Stimulated activated CD4-positive, alpha-beta T cell treated with anti-CD3 and anti-CD28 coated beads, Interleukin-4, amount 100 ng/mL, for 24 hours (primary cell): ENCODE results near the gene WDR74.
"Not testable (repeated sequence)": the region's sequence is repeated elsewhere in the genome, so short reads cannot be mapped to it uniquely, and the experiment has no call there.

Experiments used
- DNase-seq: peaks from one replicate; pipeline ENCODE4 v3.0.0-alpha.2; 2020

Gene WDR74

DNA sequence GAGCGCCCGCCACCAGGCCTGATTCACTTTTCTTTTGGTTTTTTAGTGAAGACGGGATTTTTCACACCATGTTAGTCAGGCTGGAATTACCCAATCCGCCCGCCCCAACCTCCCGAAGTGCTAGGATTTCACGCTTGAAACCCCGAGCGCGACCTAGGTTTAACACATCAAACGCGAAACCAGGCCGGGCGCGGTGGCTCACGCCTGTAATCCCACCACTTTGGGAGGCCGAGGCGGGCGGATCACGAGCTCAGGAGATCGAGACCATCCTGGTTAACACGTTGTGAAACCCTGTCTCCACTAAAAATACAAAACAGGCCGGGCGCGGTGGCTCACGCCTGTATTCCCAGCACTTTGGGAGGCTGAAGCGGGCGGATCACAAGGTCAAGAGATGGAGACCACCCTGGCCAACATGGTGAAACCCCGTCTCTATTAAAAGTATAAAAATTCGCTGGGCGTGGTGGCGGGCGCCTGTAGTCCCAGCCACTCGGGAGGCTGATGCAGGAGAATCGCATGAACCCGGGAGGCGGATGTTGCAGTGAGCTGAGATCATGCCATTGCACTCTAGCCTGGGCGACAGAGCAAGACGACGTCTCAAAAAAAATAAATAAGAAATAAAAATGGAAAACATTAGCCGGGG lies 1.5 kb upstream of the WDR74 start:
- DNase-seq, result peak; percentile 92

GRCh38 chr11:62835336-62835735 lies 4.1 kb downstream of the WDR74 start:
- DNase-seq, result no peak

- no peak for DNase-seq
These were observed 6.8 kb downstream of the WDR74 start, which contains the start of gene TEX54 for GRCh38 chr11:62832336-62833234. TSS of gene TEX54 (minus strand) at chr11:62832841.

GRCh38 chr11:62831520-62832335 lies 7.7 kb downstream of the WDR74 start, which contains the start of gene STX5:
TSS of gene STX5 (minus strand) at chr11:62832051. CDS start at chr11:62831243, 808 bp downstream.
- DNase-seq, result peak; percentile 100

GRCh38 chr11:62830904-62831519 lies 8.4 kb downstream of the WDR74 start:
- DNase-seq, result no peak

GRCh38 chr11:62828130-62828529 lies 11.3 kb downstream of the WDR74 start:
- not testable (repeated sequence) for DNase-seq

- DNase-seq, result no peak
These were observed 15.7 kb downstream of the WDR74 start for GRCh38 chr11:62823677-62824076.

- DNase-seq, result no peak
These were observed 22.3 kb downstream of the WDR74 start for GRCh38 chr11:62817129-62817528.

DNA sequence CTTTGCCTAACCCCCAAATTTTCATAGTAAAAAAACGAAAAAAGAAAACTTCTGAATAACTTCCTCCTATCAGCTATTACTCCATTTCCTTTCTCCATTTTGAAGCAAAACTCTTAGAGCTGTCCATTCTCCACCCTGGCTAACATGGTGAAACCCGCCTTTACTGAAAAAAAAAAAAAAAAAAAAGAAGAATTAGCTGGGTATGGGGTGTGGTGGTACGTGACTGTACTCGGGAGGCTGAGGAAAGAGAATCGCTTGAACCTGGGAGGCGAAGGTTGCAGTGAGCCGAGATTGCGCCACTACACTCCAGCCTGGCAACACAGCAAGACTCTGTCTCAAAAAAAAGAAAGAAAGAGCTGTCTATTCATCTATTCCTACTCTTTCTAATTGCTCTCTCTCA lies 22.8 kb downstream of the WDR74 start:
- no peak for DNase-seq

DNA sequence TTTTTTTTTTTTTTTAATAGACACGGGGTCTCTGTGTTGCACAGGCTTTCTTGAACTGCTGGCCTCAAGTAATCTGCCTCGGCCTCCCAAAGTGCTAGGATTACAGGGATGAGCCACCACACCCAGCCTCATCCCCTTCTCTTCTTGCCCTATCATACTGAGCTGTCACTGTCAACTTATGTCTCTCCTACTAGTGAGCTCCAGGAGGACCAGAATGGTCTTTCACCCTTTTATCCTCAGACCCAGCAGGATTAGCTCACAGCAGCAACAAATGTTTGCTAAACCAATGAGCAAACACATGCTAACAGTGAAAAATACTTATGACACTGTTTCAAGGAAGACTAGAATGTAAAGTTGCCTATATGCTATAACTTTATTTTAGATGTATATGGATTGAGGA lies 27.7 kb downstream of the WDR74 start:
- no peak for DNase-seq

DNA sequence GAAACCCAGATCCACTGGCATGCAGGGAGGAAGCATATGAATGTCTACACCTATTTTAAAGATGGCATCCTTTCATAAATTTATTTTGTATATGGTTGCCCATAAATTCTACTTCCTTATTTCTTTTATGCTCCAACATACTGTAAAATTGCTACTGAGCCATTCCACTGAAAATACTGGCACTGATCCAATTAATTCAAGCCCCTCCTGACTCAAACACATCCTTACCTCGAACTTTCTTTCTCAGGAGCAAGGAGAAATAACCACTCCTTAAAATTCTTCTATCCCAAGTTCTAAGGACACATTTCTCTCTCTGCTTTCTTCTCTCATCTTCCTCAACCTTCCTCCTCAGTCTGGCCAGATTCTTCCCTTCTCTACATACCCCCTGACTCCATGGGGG lies 28.6 kb downstream of the WDR74 start:
- no peak for DNase-seq

DNA sequence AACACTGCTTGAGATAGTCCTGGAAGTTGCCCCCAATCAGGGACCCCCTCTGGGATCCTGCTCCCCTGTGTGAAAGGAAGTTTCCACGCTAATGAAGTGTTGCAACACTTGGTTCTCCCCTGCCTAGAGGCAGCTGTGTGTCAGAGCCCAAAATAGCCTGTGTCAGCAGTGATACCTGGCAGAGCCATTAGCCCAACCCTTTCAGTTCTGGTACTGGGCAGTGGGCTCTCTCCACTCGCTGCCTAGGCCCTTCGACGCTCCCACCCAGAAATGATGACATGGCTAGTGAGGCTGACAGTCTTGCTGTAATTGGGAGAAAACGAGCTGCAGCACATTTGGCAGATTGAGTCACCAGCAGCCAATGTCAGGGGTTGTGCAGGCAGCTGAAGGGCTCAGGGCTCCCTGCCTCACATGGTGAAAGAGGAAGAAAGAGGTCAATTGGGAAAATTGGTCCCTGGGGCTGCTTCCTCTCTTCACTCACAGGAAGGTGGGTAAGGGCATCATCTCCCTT lies 32.7 kb downstream of the WDR74 start:
- DNase-seq, result no peak

- DNase-seq, result peak; percentile 36
These were observed 33.4 kb downstream of the WDR74 start for GRCh38 chr11:62805961-62806441.

DNA sequence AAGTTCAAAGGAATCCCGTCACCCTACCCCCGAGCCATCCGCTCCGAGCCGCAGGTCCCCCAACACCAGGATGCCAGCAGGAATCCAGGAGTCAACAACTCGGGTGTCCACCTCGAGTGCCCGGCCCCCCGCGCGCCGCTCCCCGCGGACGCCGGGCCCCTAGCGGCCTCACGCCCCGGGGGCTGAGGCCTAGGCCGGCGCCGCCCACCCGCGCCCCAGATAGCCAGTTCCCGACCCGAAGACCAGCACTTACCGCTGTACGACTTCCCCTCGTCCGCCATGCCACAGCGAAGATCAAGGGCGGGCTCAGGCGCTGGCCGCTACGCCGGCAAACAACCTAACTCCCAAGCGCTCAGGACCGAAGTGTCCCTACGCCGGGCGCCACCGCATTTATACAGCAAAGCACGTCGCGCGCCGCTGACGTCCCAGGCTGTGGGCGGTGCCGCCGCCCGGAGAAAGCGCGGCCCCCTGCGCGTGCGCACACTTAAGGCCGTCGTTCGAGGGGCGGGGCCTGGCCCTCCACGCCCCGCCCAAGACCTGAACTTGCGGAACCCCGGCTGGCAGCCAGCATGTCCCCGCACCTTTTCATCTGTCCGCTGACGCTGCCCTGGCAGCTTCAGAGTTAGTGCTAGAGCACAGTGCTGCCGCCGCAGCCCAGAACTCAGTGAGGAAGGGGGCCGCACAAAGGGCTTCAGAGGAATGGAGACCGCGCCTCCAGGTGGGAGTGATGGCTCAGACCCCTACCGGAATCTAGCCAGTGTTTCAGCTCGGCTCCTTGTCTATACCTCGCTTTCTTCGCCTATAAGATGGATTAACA lies 34.1 kb downstream of the WDR74 start, which contains the start of gene NXF1:
NXF1 (minus strand) TSS at position 365 of the 817 bp plus-strand sequence; CDS start at position 281, 84 bp downstream.
- peak; percentile 95 for DNase-seq

DNA sequence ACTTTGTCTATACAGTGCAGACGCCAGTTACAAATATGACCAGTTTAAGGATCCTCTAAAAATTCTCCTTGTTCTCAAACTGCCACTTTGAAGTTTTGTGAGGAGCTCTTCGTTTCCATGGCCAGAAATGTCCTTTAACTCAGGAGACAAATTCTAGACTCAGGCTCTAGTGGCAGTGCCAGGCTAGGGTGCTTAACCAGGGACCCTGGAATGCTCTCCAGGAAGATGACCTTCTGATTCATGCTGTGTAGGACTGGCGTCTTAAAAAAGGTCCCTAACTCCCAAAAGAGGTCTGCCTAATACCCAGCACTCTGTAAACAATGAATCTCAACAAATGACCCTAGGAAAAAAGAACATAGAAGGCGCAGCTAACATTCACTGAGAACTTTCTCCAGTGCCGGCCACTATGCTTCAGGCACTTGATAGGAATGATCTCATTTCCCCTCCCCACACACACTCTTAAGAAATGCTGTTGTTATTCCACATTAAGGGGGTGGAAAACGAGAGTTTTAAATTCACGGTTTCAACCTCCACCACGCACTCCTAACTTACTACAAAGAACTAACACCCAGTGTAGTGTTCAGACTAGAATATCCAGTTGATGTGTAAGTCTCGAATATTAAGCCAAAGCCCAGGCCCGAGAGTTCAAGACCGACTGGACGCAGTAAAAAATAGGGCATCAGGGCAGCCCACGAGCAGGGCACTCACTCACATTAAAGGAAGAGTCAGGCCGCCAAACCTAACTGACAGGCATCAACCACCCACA lies 34.9 kb downstream of the WDR74 start:
- DNase-seq, result peak; percentile 46

GRCh38 chr11:62801071-62801470 lies 38.3 kb downstream of the WDR74 start:
- DNase-seq, result no peak

- no peak for DNase-seq
These were observed 39.9 kb downstream of the WDR74 start for GRCh38 chr11:62799486-62799885.

- no peak for DNase-seq
These were observed 43.1 kb downstream of the WDR74 start for GRCh38 chr11:62796281-62796680.

GRCh38 chr11:62794201-62794775 lies 45.1 kb downstream of the WDR74 start:
- DNase-seq, result no peak

GRCh38 chr11:62792202-62792575 lies 47.2 kb downstream of the WDR74 start:
- no peak for DNase-seq
